ACC112 (cell line): Measurements from ENCODE around the gene FAM236C.
"Not testable (repeated sequence)": the region's sequence is repeated elsewhere in the genome, so short reads cannot be mapped to it uniquely, and the experiment has no call there.

Source experiments
- H2AFZ ChIP-seq: fragments of 200-600 bp; sonication (generic); one replicate; pipeline ENCODE4 v1.6.0; 2017; ENCODE audit warnings: antibody characterized with exemption, low read length; ENCODE audit not compliant: unreplicated experiment
- H3K27ac ChIP-seq: fragments of 200-600 bp; sonication (generic); 2 replicates; pipeline ENCODE4 v1.5.1; 2014; ENCODE audit warnings: low read depth, mild to moderate bottlenecking, antibody characterized with exemption, low read length, moderate library complexity
- H3K27me3 ChIP-seq: fragments of 200-600 bp; sonication (generic); 2 replicates; pipeline ENCODE4 v1.6.1; 2014; ENCODE audit warnings: mild to moderate bottlenecking, antibody characterized with exemption, low read length, moderate library complexity, mixed read lengths; ENCODE audit not compliant: insufficient read depth
- H3K36me3 ChIP-seq: fragments of 200-600 bp; sonication (generic); 2 replicates; pipeline ENCODE4 v1.6.1; 2016; ENCODE audit warnings: mild to moderate bottlenecking, antibody characterized with exemption, low read length, moderate library complexity, mixed read lengths; ENCODE audit not compliant: insufficient read depth
- H3K4me1 ChIP-seq: fragments of 200-600 bp; sonication (generic); one replicate; pipeline ENCODE4 v1.6.1; 2016; ENCODE audit warnings: low read length, mixed read lengths; ENCODE audit not compliant: insufficient read depth, unreplicated experiment, control insufficient read depth
- H3K4me3 ChIP-seq: fragments of 200-600 bp; sonication (generic); 2 replicates; pipeline ENCODE4 v1.5.1; 2014; ENCODE audit warnings: mild to moderate bottlenecking, low read depth, low read length
- H3K79me2 ChIP-seq: fragments of 200-600 bp; sonication (generic); one replicate; pipeline ENCODE4 v1.6.0; 2016; ENCODE audit warnings: low read length; ENCODE audit not compliant: control insufficient read depth, unreplicated experiment, insufficient read depth

The FAM236C gene

GRCh38 chrX:72912315-72912714 is at the start of gene FAM236C:
Gene FAM236C, plus strand, starts transcription at chrX:72912615. Its CDS starts 100 bp downstream, at chrX:72912715.
- H3K4me3 ChIP-seq, H3K27me3 ChIP-seq, H3K27ac ChIP-seq, H3K79me2 ChIP-seq, H3K4me1 ChIP-seq, H3K36me3 ChIP-seq, H2AFZ ChIP-seq: not testable (repeated sequence)

DNA sequence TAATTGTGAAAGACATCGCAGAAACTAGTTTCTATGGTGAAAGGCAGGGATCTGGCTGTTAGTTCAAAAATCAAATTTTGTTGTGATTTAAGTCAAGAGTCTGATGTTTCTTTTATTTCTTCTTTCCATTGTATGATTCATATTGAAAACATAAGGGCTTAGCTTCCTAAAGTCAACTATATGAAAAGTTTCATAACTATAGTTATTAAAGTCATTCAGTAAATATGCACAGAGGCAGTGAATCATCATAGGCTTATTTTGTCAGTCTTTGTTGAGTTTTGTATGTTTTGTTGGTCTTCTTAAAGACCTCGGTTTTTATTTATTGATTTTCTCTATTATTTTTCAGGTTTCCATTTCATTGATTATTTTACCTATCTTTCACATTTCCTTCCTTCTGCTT is 29.5 kb upstream of the FAM236C start:
- H3K79me2 ChIP-seq, H3K4me1 ChIP-seq, H3K4me3 ChIP-seq, H2AFZ ChIP-seq, H3K27me3 ChIP-seq, H3K36me3 ChIP-seq, H3K27ac ChIP-seq: not testable (repeated sequence)

DNA sequence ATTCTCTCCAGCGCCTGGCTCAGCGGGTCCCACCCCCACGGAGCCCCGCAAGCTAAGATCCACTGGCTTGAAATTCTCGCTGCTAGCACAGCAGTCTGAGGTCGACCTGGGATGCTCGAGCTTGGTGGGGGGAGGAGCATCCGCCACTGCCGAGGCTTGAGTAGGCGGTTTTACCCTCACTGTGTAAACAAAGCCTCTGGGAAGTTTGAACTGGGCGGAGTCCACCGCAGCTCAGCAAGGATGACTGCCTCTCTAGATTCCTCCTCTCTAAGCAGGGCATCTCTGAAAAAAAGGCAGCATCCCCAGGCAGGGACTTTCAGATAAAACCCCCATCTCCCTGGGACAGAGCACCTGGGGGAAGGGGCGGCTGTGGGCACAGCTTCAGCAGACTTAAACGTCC is 22.7 kb upstream of the FAM236C start:
- not testable (repeated sequence) for H3K4me1 ChIP-seq

GRCh38 chrX:72916096-72916495 is 3.7 kb downstream of the FAM236C start:
- H3K27me3 ChIP-seq, H2AFZ ChIP-seq, H3K36me3 ChIP-seq, H3K27ac ChIP-seq, H3K4me3 ChIP-seq, H3K4me1 ChIP-seq, H3K79me2 ChIP-seq: not testable (repeated sequence)

More for the DNA sequence above, 22.7 kb upstream of the FAM236C start:
- not testable (repeated sequence) for H3K27me3 ChIP-seq, H3K36me3 ChIP-seq, H2AFZ ChIP-seq, H3K27ac ChIP-seq, H3K79me2 ChIP-seq, H3K4me3 ChIP-seq

DNA sequence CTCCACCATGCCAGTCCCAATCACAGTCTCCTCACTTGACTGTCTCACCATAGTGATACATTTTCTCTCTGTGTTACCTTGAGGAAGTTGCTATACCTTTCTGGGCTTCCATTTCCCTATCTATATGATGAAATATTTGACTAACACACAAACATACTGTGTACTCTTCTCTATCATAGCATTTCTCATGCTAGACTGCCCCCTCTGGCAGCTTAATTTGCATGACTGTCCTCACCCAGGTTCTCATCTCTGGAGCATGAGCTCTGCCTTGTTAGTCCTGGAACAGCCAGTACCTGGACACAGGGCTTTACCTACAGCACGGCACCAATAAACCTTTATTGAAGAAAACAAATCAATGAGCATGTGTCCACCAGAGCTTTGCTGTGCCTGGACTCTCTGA is 19.9 kb downstream of the FAM236C start:
- H3K4me3 ChIP-seq, H3K4me1 ChIP-seq, H3K36me3 ChIP-seq, H3K27ac ChIP-seq, H3K27me3 ChIP-seq, H2AFZ ChIP-seq, H3K79me2 ChIP-seq: not testable (repeated sequence)

DNA sequence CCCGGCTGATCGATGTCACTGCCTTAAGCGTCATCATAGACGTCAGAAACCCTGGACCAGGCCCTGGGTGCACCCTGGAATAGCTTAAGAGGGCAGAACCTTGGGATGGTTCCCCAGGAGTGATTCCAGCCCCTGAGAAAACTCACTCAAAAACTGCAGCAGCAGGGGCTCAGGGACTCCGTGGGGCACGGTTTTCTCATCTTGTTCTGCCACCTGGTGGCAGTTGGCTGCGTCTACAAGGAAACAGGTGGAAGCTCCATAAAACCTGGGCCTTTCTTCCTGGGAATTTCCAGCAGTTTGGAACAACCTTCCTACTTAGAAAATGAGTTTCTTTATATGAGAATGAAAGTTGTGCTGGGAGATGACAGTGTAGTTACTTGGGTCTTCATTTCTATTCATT is 24.0 kb downstream of the FAM236C start:
- not testable (repeated sequence) for H2AFZ ChIP-seq, H3K4me1 ChIP-seq, H3K79me2 ChIP-seq, H3K4me3 ChIP-seq, H3K27ac ChIP-seq, H3K27me3 ChIP-seq, H3K36me3 ChIP-seq

DNA sequence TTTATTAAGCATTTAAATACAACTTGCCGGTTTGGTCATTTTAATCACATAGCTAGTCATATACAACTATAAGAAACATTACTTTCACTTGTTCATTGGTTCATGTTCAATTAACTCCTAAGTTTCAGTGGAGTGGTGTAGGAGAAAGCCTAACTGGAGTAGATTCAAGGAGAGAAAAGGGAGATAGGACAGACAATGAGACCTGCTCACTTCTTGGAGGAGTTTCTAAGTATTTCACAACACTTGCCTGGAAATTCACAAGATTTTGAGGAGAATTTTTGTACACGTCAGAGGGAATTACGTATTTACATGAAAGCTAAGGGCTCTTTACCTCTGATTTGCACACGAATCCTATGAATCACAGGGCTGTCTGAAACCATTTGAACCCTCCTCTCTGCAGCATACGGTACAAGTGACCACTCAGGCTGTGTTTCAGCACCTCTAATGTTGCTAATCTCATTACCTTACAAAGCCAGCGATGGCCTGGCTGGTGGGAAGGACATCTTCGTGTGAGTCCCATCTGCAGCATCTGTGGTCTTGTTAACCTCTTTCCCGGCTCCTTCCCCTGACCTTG is 24.6 kb downstream of the FAM236C start:
- not testable (repeated sequence) for H2AFZ ChIP-seq, H3K4me3 ChIP-seq, H3K36me3 ChIP-seq, H3K4me1 ChIP-seq, H3K79me2 ChIP-seq, H3K27ac ChIP-seq, H3K27me3 ChIP-seq

- H2AFZ ChIP-seq, H3K27me3 ChIP-seq, H3K4me1 ChIP-seq, H3K36me3 ChIP-seq, H3K27ac ChIP-seq, H3K4me3 ChIP-seq, H3K79me2 ChIP-seq: not testable (repeated sequence)
Observed at GRCh38 chrX:72937906-72938305, 25.5 kb downstream of the FAM236C start, which contains the start of gene FAM236A. Gene FAM236A, plus strand, starts transcription at chrX:72938206. Its CDS starts 57 bp downstream, at chrX:72938263.

GRCh38 chrX:72942272-72942671 is 29.9 kb downstream of the FAM236C start:
- not testable (repeated sequence) for H3K4me1 ChIP-seq, H3K27me3 ChIP-seq, H2AFZ ChIP-seq, H3K4me3 ChIP-seq, H3K27ac ChIP-seq, H3K79me2 ChIP-seq, H3K36me3 ChIP-seq

GRCh38 chrX:72943035-72943818 is 30.8 kb downstream of the FAM236C start:
- not testable (repeated sequence) for H3K36me3 ChIP-seq, H3K4me3 ChIP-seq, H3K27ac ChIP-seq, H2AFZ ChIP-seq, H3K27me3 ChIP-seq, H3K79me2 ChIP-seq, H3K4me1 ChIP-seq

- H3K79me2 ChIP-seq, H3K4me3 ChIP-seq, H3K27me3 ChIP-seq, H3K27ac ChIP-seq, H3K4me1 ChIP-seq, H3K36me3 ChIP-seq, H2AFZ ChIP-seq: not testable (repeated sequence)
Observed at GRCh38 chrX:72943819-72944169, 31.4 kb downstream of the FAM236C start, which contains the start of gene DMRTC1. Gene DMRTC1, minus strand, starts transcription at chrX:72943837. Its CDS starts 68,143 bp downstream, at chrX:72875694.
